HG02981 (cell line): Measurements from ENCODE around the gene KCNQ4.

Source experiments
- ATAC-seq: cut with Tn5 transposase; IDR thresholded peaks from one replicate; pipeline ENCODE4 v1.9.1; 2021; ENCODE audit warnings: mild to moderate bottlenecking, moderate library complexity; ENCODE audit not compliant: unreplicated experiment

Gene KCNQ4

DNA sequence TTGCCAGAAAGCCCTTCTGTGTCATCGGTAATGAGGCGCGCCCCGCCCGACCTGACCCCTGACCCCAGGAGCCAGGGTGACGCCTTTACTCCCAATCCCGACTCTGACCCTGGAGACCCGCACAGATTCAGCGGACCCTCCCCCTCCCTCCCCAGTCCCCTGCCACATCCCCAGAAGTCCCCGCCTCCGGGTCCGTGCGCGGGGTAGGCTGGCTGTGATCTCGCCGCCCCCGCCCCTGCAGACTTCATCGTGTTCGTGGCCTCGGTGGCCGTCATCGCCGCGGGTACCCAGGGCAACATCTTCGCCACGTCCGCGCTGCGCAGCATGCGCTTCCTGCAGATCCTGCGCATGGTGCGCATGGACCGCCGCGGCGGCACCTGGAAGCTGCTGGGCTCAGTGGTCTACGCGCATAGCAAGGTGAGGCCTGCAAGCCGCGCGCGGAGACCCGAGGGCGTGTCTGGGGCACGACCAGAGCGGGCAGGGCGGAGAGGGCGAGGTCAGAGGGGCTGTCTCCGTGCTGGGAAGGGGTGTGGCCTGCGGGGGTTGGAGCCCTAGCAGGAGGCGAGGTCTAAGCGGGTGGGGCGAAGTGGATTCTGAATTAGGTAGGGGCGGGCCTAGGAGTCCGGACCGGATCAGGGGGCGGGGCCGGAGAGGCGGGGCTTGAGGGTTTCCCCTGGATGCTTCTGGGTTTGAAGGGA lies 34.8 kb downstream of the KCNQ4 start:
- peak; percentile 83 for ATAC-seq

GRCh38 chr1:40819101-40819500 lies 35.5 kb downstream of the KCNQ4 start:
- no peak for ATAC-seq

DNA sequence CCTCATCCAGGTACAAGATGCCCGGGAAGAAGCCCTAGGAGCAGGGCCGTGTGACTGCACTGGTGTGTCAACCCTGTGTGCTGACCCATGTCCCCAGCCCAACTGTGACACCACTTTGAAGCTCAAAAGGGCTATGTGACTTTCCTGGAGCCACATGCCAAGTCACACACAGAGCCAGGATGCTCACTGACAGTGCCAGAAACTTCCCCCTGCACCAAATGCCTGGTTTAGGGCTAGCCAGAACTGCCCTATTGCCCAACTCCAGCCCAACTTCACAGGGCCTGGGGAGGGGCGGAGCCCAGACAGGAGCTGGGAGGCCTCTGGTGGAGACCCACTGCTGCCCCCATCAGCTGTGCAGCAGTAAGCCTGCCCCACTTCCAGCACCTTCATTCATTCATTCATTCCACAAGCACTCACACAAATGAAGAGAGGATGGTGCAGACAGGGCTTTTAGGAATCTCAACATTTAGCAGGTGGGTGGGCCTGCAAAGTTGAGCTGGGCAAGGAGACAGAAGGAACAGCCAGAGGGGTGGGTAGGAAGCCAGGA lies 36.7 kb downstream of the KCNQ4 start:
- no peak for ATAC-seq

GRCh38 chr1:40820911-40821693 lies 37.5 kb downstream of the KCNQ4 start:
- no peak for ATAC-seq

- ATAC-seq: no peak
These were observed 39.3 kb downstream of the KCNQ4 start for GRCh38 chr1:40822890-40823289.

GRCh38 chr1:40823345-40823744 lies 39.8 kb downstream of the KCNQ4 start:
- no peak for ATAC-seq

GRCh38 chr1:40823983-40824382 lies 40.4 kb downstream of the KCNQ4 start:
- no peak for ATAC-seq

DNA sequence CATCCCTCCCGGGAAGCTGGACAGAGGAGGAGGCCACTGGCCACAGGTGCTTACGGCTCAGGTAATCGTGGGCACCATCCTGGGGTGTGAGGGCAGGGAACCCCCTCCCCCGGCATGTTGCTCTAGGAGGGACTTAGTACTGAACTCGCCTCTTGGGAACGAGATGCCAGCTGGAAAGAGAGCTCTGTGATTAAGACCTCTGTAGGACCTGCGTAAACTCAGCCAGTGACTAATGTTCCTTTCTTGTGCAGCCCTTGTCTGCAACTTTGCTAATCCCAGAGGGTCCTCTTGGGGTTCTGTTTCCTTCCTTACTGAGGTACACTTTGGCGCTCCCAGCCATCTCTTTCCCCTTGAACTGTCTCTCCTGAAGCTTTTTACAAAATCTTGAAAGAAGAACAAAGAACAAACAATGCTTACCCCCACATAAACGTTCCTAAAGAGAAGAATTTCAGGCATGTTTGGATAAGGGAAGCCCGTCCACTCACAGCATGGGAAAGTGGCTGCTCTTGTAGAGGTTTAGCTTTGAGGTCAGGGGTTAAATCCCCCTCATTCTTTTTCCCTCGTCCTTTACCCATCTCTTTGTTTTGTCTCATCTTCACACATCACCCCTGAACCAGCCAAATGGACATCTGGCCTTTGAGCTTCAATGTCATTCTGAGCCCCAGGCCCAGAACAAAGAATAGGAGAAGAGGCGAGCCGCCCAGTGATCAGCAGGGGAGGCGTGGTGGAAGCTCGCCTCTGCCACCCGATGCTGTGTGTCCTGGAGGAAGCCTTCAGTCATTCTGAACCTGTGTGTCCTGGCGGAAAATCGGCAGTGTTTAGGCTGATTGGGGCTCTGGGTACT lies 41.2 kb downstream of the KCNQ4 start:
- ATAC-seq: no peak

- no peak for ATAC-seq
These were observed 41.8 kb downstream of the KCNQ4 start for GRCh38 chr1:40825435-40825788.

GRCh38 chr1:40825996-40826395 lies 42.4 kb downstream of the KCNQ4 start:
- ATAC-seq: no peak

GRCh38 chr1:40829631-40830245 lies 46.2 kb downstream of the KCNQ4 start:
- ATAC-seq: no peak

DNA sequence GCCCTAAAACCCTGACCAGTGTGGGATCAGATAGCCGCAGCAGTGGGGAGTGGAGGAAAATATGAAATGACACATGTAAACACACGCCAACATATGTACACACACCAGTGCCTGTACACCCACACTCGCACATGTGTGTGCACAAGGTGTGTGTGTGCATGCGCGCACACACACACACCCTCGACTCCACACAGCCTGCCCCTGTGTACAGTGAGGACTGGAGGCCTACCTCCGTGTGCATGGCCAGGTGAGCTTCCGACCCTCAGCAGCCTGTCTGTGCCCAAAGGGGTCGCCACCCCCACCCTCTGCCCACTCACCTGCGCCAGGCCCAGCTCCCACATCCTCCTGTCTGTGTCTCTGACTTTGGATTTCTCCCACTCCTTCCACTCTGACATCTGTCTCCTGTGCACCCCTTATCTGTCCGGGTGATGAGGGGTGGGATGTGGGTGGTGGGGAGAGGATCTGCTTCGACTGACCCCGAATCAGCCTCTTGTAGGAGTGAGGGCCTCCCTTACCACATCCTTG lies 46.9 kb downstream of the KCNQ4 start:
- no peak for ATAC-seq

DNA sequence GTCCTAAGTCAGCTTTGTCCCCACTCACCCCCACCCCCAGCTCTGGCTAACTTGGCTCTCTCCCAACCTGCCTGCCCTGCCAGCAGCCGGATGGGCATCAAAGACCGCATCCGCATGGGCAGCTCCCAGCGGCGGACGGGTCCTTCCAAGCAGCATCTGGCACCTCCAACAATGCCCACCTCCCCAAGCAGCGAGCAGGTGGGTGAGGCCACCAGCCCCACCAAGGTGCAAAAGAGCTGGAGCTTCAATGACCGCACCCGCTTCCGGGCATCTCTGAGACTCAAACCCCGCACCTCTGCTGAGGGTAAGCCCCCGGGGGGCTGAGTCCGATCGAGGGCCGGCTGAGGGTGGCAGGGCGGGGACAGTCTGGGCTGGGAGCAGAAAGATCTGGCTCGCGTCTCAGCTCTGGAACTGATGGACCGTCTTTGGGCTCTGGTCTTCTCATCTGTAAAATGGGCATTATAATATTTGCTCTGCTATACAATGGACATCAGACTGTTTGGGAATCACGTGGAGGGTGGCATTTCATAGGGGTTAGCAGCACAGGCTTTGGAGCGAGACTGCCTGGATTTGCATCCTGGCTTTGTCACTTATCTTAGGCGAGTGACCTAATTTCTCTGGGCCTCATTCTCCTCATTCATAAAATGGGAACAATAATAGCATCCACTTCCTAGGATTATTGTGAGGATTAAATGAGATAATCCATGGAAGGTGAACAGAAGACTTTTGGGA lies 47.6 kb downstream of the KCNQ4 start:
- no peak for ATAC-seq

DNA sequence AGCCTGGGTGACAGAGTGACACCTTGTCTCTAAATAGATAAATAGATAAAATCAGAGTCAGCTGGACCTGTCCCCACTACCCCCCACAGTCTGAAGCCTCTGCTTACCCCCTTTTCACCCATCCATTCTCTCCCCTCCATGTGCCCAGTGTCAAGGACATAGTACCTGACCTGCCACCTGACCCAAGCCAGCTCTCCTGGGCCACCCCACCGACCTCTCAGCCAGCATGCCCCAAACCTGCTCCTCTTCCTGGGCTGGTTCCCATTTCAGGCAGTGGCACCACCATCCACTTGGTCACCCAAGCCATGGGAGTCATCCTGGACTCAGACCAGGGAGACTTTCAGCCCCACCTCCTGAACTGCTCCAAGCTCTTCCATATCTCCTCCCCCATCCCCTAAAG lies 50.4 kb downstream of the KCNQ4 start:
- no peak for ATAC-seq

GRCh38 chr1:40834968-40835545 lies 51.5 kb downstream of the KCNQ4 start:
- ATAC-seq: no peak

- no peak for ATAC-seq
These were observed 52.7 kb downstream of the KCNQ4 start for GRCh38 chr1:40836283-40836682.

DNA sequence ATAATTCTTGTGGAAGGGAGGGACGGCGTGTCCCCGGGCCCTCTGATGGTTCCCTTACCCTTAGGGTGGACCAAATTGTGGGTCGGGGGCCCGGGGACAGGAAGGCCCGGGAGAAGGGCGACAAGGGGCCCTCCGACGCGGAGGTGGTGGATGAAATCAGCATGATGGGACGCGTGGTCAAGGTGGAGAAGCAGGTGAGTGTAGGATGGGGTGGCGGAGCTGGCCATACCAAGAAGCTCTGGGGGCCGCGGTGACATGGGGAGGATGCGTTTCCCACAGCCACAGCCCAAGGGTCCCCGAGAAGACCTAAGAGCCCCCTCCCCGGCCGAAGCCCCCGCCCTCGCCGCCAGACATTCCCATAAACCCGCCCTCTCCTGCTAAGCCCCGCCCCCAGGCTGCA lies 54.0 kb downstream of the KCNQ4 start:
- ATAC-seq: no peak

DNA sequence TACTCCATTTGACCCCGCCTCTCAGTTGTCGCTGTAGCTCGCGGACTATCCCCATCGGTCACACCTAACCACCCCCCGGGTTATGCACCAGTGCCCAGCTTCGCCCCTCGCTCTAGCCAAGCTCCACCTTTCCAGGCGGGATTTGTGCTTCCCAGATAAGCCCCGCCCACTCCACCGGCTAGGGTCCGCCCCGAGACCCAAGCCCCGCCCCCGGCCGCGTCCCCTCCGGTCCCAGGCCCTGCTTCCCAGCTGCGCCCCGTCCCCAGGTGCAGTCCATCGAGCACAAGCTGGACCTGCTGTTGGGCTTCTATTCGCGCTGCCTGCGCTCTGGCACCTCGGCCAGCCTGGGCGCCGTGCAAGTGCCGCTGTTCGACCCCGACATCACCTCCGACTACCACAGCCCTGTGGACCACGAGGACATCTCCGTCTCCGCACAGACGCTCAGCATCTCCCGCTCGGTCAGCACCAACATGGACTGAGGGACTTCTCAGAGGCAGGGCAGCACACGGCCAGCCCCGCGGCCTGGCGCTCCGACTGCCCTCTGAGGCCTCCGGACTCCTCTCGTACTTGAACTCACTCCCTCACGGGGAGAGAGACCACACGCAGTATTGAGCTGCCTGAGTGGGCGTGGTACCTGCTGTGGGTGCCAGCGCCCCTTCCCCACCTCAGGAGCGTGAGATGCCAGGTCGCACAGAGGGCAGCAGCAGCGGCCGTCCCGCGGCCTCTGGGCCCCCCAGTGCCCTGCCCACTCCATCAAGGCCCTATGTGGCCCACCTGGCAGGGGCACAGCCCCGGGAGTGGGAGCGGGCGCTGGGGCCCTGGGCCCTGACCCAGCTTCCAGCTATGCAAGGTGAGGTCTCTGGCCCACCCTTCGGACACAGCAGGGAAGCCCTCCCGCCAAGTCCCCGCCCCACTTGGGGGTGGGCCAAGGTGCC lies 54.7 kb downstream of the KCNQ4 start:
- ATAC-seq: no peak
